Measurements from ENCODE around the gene SEPTIN8.

Gene SEPTIN8

GRCh38 chr5:132762246-132763000 is 14.6 kb downstream of the SEPTIN8 start:
- no peak for DNase-seq

DNA sequence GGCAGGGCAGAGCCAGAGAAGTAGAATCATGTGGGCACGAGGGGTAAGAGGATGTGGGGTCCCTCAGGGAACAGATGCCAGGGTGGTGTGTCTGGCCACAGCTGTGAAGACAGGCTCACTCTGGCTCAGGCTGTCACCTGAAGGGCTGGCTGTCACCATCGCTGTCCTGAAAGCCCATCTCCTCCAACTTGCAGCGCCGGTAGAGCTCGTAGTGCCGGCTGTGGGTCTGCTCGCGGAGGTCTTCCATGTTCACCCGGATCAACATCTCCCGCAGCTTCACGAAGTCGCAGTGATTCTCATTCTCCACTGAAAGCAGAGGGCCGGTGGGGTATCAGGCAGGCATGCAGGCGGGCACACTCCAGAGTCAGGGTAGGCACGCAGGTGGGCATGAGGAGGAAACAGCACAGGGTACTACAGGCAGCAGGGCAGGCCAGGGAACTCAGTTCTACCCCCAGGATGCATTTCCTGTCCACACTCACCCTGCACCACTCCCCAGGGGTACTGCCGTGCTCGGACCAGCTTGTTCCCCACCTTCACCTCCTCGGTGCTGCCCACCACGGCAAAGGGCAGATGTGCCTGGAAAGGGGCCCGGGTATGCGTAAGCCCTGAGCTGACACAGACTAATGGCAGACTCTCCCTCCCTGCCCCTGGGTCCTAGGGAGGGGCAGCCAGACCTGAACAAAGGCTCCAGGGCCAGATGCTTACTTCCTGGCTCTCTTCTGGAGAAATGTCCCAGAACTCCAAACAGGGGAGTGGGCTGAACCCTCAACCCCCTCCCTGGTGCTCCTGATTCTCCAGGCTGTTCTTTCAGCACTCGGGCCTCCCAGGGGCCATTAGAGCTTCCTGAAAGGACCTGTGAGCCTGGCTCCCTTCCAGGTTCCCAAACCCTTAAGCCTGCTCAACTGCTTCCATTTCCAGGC is 15.5 kb downstream of the SEPTIN8 start:
- no peak for DNase-seq

GRCh38 chr5:132760601-132761317 is 16.3 kb downstream of the SEPTIN8 start:
- DNase-seq, result no peak

DNA sequence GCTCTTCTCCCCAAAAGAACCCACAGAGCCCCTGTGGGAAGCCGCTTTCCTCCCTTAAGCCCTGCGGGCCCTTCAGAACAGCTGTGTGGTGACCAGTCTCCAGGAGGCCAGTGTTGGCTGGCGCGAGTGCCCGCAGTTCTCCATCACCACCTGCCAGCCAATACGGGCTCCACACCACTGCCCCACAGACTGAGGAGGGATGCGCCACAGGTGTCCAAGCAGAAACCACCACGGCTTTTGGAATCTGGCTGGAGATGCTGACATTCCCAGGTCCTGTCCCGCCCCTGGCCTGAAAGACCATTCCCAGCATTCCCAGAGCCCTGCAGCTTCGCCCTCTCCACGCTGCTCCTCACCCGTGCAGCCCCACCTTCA is 17.0 kb downstream of the SEPTIN8 start:
- DNase-seq, result no peak

GRCh38 chr5:132759114-132760048 is 17.7 kb downstream of the SEPTIN8 start:
- DNase-seq, result no peak

- no peak for DNase-seq
These were observed 18.6 kb downstream of the SEPTIN8 start for GRCh38 chr5:132758451-132758850.

DNA sequence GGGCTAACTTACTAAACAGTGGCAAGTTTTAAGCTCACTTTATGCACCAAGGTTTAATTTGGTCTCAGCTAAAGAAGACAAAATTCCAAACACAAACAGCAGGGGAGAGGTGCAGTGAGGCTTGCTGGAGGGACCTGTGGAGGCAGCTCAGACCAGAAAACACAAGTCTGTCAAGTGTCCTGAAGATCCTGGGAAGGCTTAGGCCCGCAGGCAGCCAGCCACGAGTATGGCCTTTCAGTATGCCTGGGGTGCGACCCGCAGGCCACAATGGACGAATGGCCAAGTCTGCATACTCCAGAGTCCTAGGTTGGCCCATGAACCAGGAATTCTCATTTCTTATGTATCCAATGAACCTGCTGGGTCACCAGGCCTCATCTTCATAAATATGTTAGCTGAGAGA is 20.5 kb downstream of the SEPTIN8 start:
- no peak for DNase-seq

DNA sequence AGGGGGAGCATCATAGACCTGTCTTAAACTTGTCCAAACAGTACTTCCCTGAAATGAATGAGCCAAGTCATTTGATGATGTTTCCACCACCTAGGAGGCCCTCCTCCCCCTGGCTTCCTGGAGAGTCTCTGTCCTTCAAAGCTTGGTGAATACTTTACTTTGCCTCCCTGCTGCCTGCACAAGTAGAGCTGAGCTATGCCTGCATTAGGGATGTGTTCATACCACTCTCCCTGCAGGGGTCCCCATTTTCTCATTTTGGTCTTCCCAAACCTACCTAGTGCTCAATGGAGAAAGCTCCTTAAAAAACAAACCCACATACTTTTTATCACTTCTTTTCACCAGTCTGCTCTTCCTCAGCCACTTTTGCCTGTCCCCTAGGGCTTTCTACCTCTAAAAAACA is 22.1 kb downstream of the SEPTIN8 start:
- DNase-seq, result no peak

GRCh38 chr5:132754111-132754510 is 22.9 kb downstream of the SEPTIN8 start:
- no peak for DNase-seq

DNA sequence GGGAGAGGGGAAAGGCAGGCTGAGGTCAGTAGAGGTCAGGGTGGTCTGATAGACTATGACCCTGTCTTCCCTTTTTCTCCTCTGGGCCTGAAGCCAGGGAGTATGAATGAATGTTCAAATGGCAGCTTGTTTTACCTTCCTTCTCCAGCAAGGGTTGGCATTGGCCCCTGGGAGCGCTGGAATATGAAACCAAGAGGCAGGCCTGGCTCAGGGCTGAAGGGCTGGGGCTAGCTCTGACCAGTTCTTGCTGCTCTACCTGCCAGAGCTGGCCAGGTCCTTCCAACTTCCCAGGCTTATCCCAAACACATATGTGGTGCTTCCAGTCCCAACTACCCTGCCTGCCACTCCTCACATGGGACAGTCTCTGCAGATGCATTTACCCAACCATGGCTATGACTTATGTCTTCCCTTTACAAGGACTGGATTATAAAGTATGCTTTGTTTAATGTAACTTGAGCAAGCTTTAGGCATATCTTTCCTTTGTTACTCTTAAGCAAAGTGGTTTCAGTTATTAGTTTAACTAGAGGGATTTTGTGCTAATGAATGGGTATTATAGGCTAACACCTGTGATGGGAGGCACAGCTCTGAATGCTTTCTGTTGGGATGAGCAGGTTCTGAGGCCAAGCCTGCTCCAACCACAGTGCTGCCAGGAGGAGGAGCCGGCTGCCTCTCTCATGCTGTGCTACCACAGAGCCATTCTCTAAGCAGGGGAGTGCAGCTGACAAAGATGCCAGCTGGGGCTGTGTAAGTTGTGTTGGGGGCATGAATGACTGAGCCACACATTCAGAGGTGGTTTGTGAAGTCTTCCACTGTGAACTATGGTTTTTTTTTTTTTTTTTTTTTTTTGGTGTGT is 23.7 kb downstream of the SEPTIN8 start:
- DNase-seq, result no peak

DNA sequence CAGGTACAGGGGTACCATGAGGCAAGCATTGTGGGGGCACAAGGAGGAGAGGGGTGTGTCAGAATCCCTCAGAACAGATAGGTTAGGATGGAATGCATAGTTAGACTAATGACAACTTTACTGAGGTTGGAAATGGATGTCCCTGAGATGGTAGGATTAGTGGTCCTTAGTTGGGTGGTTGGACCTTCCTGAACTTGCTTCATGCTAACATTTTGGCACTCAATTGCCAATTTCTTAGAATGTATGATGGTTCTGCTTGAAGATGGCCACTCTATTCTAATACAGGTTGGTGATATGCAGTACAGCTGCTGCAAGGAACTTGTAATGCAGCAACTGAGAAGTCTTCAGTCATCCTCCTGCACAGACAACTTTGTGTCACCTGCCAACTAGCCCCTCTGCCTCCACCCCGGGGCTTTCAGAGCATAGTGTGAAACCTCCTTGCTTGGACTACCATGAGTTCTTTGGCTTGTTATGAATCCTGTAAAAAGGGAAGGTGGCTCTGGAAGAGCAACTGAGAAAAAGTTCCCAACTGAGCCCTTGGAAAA is 24.4 kb downstream of the SEPTIN8 start:
- DNase-seq, result no peak

GRCh38 chr5:132751971-132752580 is 25.0 kb downstream of the SEPTIN8 start:
- DNase-seq, result no peak

GRCh38 chr5:132751444-132751843 is 25.6 kb downstream of the SEPTIN8 start:
- DNase-seq, result no peak

- DNase-seq, result no peak
These were observed 26.4 kb downstream of the SEPTIN8 start for GRCh38 chr5:132750471-132751230.

- no peak for DNase-seq
These were observed 27.5 kb downstream of the SEPTIN8 start for GRCh38 chr5:132749506-132749905.

- no peak for DNase-seq
These were observed 28.5 kb downstream of the SEPTIN8 start for GRCh38 chr5:132748522-132749000.

GRCh38 chr5:132747616-132748440 is 29.2 kb downstream of the SEPTIN8 start:
- DNase-seq, result no peak

GRCh38 chr5:132746954-132747615 is 30.0 kb downstream of the SEPTIN8 start, which contains the start of gene CCNI2:
Gene CCNI2, plus strand, starts transcription at chr5:132747426. Its CDS starts 70 bp downstream, at chr5:132747496.
- no peak for DNase-seq

Data from NCI-H1048 (cell line).